ENCODE results near the gene YIPF2. TPM values are rescaled to one million over a fixed set of nuclear protein-coding genes. Genes with fewer than 3 reads are reported as not detected.
"Not testable (repeated sequence)": the region's sequence is repeated elsewhere in the genome, so short reads cannot be mapped to it uniquely, and the experiment has no call there.

Gene YIPF2
- total RNA-seq, 1 donor from 2014 or later: 51.4 TPM

GRCh38 chr19:10952809-10953208, 24.4 kb upstream of the YIPF2 start:
- Mint-ChIP-seq H3K27ac (ENCODE audit: unreplicated experiment) (no peak overlapping the region), H3K4me1 (ENCODE audit: unreplicated experiment) (no peaks in the 10 kb centered on the region), H3K27me3 (ENCODE audit: unreplicated experiment) (no peaks in the 10 kb centered on the region)

GRCh38 chr19:10946958-10947657, 18.7 kb upstream of the YIPF2 start:
- no peaks in the 10 kb centered on the region for H3K4me1 Mint-ChIP-seq (ENCODE audit: unreplicated experiment)
- no peak overlapping the region for H3K4me3 Mint-ChIP-seq (ENCODE audit: unreplicated experiment)
- no peak overlapping the region for H3K27ac Mint-ChIP-seq (ENCODE audit: unreplicated experiment)
- H3K27me3 Mint-ChIP-seq (ENCODE audit: unreplicated experiment): no peaks in the 10 kb centered on the region
- no peaks in the 10 kb centered on the region for H3K9me3 Mint-ChIP-seq (ENCODE audit: unreplicated experiment)
- TF ChIP-seq CTCF (IDR thresholded peaks at IDR 0.05; ENCODE audit: unreplicated experiment): no peak
- no peak for DNase-seq (ENCODE audit: low spot score)
- no peaks in the 10 kb centered on the region for H3K36me3 Mint-ChIP-seq (ENCODE audit: low read depth, unreplicated experiment)

More at GRCh38 chr19:10952809-10953208, 24.4 kb upstream of the YIPF2 start:
- no peaks in the 10 kb centered on the region for H3K36me3 Mint-ChIP-seq (ENCODE audit: low read depth, unreplicated experiment)
- no peak for TF ChIP-seq CTCF (IDR thresholded peaks at IDR 0.05; ENCODE audit: unreplicated experiment)
- H3K4me3 Mint-ChIP-seq (ENCODE audit: unreplicated experiment): no peak overlapping the region
- H3K9me3 Mint-ChIP-seq (ENCODE audit: unreplicated experiment): no peaks in the 10 kb centered on the region
- DNase-seq (ENCODE audit: low spot score): no peak

DNA sequence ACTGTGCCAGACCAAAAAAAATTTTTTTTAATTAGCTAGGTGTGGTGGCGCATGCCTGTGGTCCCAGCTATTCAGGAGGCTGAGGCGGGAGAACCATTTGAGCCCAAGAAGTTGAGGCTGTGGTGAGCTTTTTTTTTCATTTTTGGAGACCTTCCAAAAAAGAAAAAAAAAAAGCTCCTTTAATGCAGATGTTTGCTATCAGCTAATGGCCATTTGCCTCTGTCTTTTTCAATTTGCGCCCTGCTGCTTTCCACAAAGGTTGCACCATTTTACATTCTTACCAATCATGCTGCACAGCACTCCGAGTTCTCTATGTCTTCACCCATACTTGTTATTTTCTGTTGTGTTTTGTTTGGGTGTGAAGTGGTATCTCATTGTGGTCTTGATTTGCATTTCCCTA, 16.8 kb upstream of the YIPF2 start:
- no peak for DNase-seq (ENCODE audit: low spot score)
- Mint-ChIP-seq H3K27ac (ENCODE audit: unreplicated experiment) (no peak overlapping the region), H3K9me3 (ENCODE audit: unreplicated experiment) (no peaks in the 10 kb centered on the region), H3K27me3 (ENCODE audit: unreplicated experiment) (peaks cover 1% of the 10 kb centered on the region), H3K4me3 (ENCODE audit: unreplicated experiment) (no peak overlapping the region), H3K36me3 (ENCODE audit: low read depth, unreplicated experiment) (no peaks in the 10 kb centered on the region), H3K4me1 (ENCODE audit: unreplicated experiment) (no peaks in the 10 kb centered on the region)
- no peak for TF ChIP-seq CTCF (IDR thresholded peaks at IDR 0.05; ENCODE audit: unreplicated experiment)

- H3K9me3 Mint-ChIP-seq (ENCODE audit: unreplicated experiment); H3K27ac Mint-ChIP-seq (ENCODE audit: unreplicated experiment); H3K27me3 Mint-ChIP-seq (ENCODE audit: unreplicated experiment); H3K4me3 Mint-ChIP-seq (ENCODE audit: unreplicated experiment); DNase-seq (ENCODE audit: low spot score); H3K36me3 Mint-ChIP-seq (ENCODE audit: low read depth, unreplicated experiment); H3K4me1 Mint-ChIP-seq (ENCODE audit: unreplicated experiment): not testable (repeated sequence)
These were observed 15.0 kb upstream of the YIPF2 start for GRCh38 chr19:10943412-10943811.

DNA sequence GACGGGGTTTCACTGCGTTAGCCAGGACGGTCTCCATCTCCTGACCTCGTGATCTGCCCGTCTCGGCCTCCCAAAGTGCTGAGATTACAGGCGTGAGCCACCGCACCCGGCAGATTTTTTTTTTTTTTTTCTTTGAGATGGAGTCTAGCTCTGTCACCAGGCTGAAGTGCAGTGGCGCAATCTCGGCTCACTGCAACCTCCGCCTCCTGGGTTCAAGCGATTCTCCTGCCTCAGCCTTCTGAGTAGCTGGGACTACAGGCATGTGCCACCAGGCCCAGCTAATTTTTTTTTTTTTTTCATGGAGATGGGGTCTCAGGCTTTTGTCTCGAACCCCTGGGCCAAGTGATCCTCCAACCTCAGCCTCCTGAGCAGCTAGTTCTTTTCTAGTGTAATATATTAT, 13.2 kb upstream of the YIPF2 start:
- H3K9me3 Mint-ChIP-seq (ENCODE audit: unreplicated experiment); H3K4me3 Mint-ChIP-seq (ENCODE audit: unreplicated experiment); H3K27me3 Mint-ChIP-seq (ENCODE audit: unreplicated experiment); H3K4me1 Mint-ChIP-seq (ENCODE audit: unreplicated experiment); H3K27ac Mint-ChIP-seq (ENCODE audit: unreplicated experiment); DNase-seq (ENCODE audit: low spot score); H3K36me3 Mint-ChIP-seq (ENCODE audit: low read depth, unreplicated experiment): not testable (repeated sequence)

DNA sequence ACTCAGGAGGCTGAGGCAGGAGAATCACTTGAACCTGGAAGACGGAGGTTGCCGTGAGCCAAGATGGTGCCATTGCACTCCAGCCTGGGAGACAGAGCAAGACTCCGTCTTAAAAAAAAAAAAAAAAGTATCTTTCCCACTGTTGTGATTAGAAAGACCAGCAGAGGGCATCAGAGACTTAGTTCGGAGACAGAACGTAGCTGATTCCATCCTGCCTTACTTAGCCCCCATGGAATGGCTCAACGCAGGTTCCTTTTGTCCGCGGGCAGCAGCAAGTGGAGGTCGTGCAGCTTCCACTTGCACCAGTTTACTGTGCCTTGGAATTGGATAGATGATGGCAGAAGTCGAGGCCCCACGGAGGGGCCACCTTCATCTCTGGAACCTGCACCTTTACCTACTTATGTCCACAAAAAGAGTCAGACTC, 8.2 kb upstream of the YIPF2 start:
- TF ChIP-seq CTCF (IDR thresholded peaks at IDR 0.05; ENCODE audit: unreplicated experiment): peak; percentile 57
- Mint-ChIP-seq H3K27me3 (ENCODE audit: unreplicated experiment) (peaks cover 1% of the 10 kb centered on the region), H3K4me3 (ENCODE audit: unreplicated experiment) (no peak overlapping the region)

More for the DNA sequence above, 8.2 kb upstream of the YIPF2 start:
- H3K9me3 Mint-ChIP-seq (ENCODE audit: unreplicated experiment): no peaks in the 10 kb centered on the region
- no peaks in the 10 kb centered on the region for H3K36me3 Mint-ChIP-seq (ENCODE audit: low read depth, unreplicated experiment)
- DNase-seq (ENCODE audit: low spot score): peak; percentile 64
- no peaks in the 10 kb centered on the region for H3K4me1 Mint-ChIP-seq (ENCODE audit: unreplicated experiment)
- H3K27ac Mint-ChIP-seq (ENCODE audit: unreplicated experiment): no peak overlapping the region
